ENCODE measurements around the gene MT1B. TPM values are rescaled to one million over a fixed set of nuclear protein-coding genes. Genes with fewer than 3 reads are reported as not detected.

Gene MT1B
- total and polyA plus RNA-seq, 8 donors, result 5.8 TPM; not detected in 7

DNA sequence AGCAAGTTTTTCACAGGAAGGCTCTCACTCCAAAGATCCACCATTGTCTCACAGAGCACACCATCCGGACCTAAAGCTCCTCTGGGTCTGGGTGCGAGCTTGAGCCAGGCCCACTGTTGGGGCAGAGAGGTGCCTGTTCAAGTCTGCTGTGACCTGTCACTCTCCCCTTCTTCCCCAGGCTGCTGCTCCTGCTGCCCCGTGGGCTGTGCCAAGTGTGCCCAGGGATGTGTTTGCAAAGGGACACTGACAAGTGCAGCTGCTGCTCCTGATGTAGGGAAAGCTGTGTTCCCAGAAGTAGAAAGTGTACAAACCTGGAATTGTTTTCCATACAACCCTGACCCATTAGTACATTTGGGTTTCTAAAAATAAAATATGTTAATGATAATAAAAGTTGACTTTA, 25.8 kb downstream of the MT1B start:
- Histone ChIP-seq H3K4me1 (peaks cover 11 to 22% (median 18%) of the 10 kb centered on the region in 4 donors), H3K36me3 (no peaks in the 10 kb centered on the region), H3K4me3 (no peak overlapping the region), H3K27me3 (peaks cover 0 to 54% (median 15%) of the 10 kb centered on the region in 3 donors), H3K9me3 (no peaks in the 10 kb centered on the region), H3K27ac (no peak overlapping the region)
- 56 to 86% (median 68%) methylated on average over 3 of the region's 3 CpGs for WGBS, 5 donors
- TF ChIP-seq EP300 (IDR thresholded peaks at IDR 0.05) (no peak), POLR2A (IDR thresholded peaks at IDR 0.05) (no peak), POLR2AphosphoS5 (IDR thresholded peaks at IDR 0.05) (no peak)
- TF ChIP-seq, protein P1, sequence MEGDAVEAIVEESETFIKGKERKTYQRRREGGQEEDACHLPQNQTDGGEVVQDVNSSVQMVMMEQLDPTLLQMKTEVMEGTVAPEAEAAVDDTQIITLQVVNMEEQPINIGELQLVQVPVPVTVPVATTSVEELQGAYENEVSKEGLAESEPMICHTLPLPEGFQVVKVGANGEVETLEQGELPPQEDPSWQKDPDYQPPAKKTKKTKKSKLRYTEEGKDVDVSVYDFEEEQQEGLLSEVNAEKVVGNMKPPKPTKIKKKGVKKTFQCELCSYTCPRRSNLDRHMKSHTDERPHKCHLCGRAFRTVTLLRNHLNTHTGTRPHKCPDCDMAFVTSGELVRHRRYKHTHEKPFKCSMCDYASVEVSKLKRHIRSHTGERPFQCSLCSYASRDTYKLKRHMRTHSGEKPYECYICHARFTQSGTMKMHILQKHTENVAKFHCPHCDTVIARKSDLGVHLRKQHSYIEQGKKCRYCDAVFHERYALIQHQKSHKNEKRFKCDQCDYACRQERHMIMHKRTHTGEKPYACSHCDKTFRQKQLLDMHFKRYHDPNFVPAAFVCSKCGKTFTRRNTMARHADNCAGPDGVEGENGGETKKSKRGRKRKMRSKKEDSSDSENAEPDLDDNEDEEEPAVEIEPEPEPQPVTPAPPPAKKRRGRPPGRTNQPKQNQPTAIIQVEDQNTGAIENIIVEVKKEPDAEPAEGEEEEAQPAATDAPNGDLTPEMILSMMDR (IDR thresholded peaks at IDR 0.05), result no peak
- intact Hi-C loops (cut with DNase I; ENCODE audit: low total_unique reads), result no loop called here
- no peak for DNase-seq

DNA sequence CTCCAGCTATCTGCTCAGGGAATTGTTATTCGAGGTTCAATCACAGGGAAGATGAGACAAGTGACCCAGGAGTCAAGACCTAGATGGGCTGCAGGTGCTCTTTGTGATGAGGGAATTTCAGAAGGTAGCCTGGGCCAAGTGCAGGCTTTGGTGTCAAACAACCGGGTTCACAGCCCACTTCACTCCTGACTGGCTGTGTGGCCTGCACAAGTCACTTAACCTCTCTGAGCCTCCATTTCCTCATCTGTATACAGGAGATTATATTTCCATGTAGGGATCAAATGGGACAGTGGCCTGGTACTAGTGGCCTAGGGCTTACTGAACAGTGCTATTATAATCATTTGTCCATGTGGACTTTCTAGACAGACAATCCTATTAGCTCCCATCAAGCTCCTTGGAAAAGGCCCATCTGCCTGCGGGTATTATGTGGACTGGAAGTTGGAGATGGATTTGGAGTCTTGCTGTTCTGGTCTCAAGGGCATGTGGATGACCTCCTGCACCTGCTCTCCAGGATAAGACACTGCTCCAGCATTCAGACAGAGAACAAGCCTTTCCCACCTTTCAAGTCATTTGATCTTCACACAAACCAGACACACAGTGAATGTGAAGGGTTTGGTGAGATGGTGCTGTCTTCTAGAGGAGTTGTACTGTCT, 27.5 kb downstream of the MT1B start:
- Histone ChIP-seq H3K27me3 (peaks cover 0 to 37% (median 15%) of the 10 kb centered on the region in 3 donors), H3K4me3 (no peak overlapping the region), H3K27ac (no peak overlapping the region), H3K36me3 (no peaks in the 10 kb centered on the region), H3K4me1 (peaks cover 28 to 39% (median 34%) of the 10 kb centered on the region in 4 donors), H3K9me3 (no peaks in the 10 kb centered on the region)
- no peak for TF ChIP-seq POLR2AphosphoS5 (IDR thresholded peaks at IDR 0.05)
- TF ChIP-seq, protein P1 (IDR thresholded peaks at IDR 0.05), result no peak
- TF ChIP-seq POLR2A (IDR thresholded peaks at IDR 0.05), result no peak
- TF ChIP-seq EP300 (IDR thresholded peaks at IDR 0.05), result no peak
- intact Hi-C loops (cut with DNase I; ENCODE audit: low total_unique reads), result no loop called here
- no peak for DNase-seq
- WGBS, 5 donors, result 83 to 94% (median 91%) methylated on average over 3 of the region's 3 CpGs

DNA sequence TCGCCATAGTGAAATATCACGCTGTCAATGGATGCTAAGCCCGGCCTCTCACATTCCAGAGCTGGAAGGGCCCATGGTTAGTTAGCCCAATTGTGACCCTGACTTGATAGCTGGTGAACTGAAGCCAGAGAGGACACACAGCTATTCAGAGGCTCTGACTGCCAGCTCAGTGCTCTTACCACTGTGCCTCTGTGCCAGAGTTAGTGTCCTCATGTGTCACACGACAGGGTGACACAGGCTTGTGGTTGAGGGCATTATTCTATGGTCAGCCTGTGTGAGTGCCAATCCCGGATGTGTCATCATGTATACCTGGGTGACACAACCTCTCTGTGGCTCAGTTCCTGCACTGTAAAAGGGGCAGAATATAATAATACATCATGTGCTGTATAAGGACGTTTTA, 28.1 kb downstream of the MT1B start:
- no peak overlapping the region for H3K27ac ChIP-seq
- H3K9me3 ChIP-seq, result no peaks in the 10 kb centered on the region
- H3K27me3 ChIP-seq, result peaks cover 0 to 31% (median 15%) of the 10 kb centered on the region in 3 donors
- H3K4me1 ChIP-seq, result peaks cover 29 to 45% (median 40%) of the 10 kb centered on the region in 4 donors
- TF ChIP-seq, protein P1 (IDR thresholded peaks at IDR 0.05), result no peak
- TF ChIP-seq POLR2AphosphoS5 (IDR thresholded peaks at IDR 0.05) (no peak), POLR2A (IDR thresholded peaks at IDR 0.05) (no peak), EP300 (IDR thresholded peaks at IDR 0.05) (no peak)
- no peak overlapping the region for H3K4me3 ChIP-seq
- intact Hi-C loops (cut with DNase I; ENCODE audit: low total_unique reads), result no loop called here
- no peaks in the 10 kb centered on the region for H3K36me3 ChIP-seq
- WGBS, 5 donors, result 84 to 88% (median 85%) methylated on average over 6 of the region's 6 CpGs
- DNase-seq, result no peak

DNA sequence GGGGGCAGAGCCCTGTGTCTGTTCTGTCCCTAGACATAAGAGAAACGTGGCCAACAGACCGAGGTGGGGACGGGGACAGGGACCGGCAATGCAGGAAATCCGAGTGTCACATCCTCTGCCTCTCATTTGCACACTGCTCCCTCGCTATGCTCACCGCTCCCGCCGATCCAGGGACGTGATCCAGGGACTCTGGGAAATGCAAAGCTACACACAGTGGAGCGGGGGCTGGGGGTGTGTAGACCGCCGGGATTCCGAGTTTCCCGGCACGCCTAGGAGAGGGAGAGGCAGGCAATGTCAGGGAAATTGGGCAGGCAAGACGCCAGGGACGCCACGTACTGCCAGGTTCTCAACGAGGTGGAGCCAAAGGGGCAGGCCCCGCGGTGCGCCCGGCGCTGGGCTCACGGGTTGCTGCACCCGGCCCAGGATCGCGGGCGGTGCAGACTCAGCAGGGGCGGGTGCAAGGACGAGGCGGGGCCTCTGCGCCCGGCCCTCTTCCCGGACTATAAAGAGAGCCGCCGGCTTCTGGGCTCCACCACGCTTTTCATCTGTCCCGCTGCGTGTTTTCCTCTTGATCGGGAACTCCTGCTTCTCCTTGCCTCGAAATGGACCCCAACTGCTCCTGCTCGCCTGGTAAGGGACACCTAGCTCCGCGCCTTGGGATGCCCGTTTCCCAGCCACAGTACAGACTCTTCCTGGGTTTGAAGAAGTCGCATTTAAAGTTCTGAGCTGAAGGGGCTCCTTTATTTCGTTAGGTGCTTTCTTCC, 30.4 kb downstream of the MT1B start, which contains the start of gene MT1X:
MT1X (plus strand) TSS at position 532 of the 764 bp plus-strand sequence; CDS start at position 603, 71 bp downstream.
- intact Hi-C loops (cut with DNase I; ENCODE audit: low total_unique reads), result no loop called here

More for the DNA sequence above, 30.4 kb downstream of the MT1B start, which contains the start of gene MT1X:
- TF ChIP-seq POLR2AphosphoS5 (IDR thresholded peaks at IDR 0.05) (peak; percentile 83 to 99 (median 98)), EP300 (IDR thresholded peaks at IDR 0.05) (peak; percentile 86), POLR2A (IDR thresholded peaks at IDR 0.05) (peak in 2 of 4 donors; percentile 32 to 92)
- TF ChIP-seq, protein P1 (IDR thresholded peaks at IDR 0.05), result no peak
- peaks cover 0 to 8% (median 0%) of the 10 kb centered on the region in 3 donors for H3K27me3 ChIP-seq
- WGBS, 5 donors, result 0 to 2% (median 1%) methylated on average over 32 to 49 of the region's 49 CpGs
- peak within 1 kb of the TSS; percentile 78 to 86 (median 86) for H3K27ac ChIP-seq
- H3K9me3 ChIP-seq, result peaks cover 0 to 11% (median 0%) of the 10 kb centered on the region in 4 donors
- peaks cover 18 to 40% (median 35%) of the 10 kb centered on the region in 4 donors for H3K4me1 ChIP-seq
- peaks cover 0 to 11% (median 0%) of the 10 kb centered on the region in 4 donors for H3K36me3 ChIP-seq
- H3K4me3 ChIP-seq, result peak within 1 kb of the TSS; percentile 56 to 69 (median 61)
- DNase-seq, result peak; percentile 97
